A673 (cell line): Measurements from ENCODE around the gene DVL3. TPM values are rescaled to one million over a fixed set of nuclear protein-coding genes. Genes with fewer than 3 reads are reported as not detected.
A peak's percentile ranks its signal among the peaks of the same experiment; 100 is the strongest.

ENCODE experiments used
- BruUV-seq: library from RNA; stranded (reverse); fragments of 400-500 nt; replicated peaks from 2 replicates; lab custom pipeline; 2021; lab: Mats Ljungman, UMichigan
- CTCF ChIA-PET: fragments of 300-600 bp; sonication (Branson Sonifier 250); formaldehyde crosslinking; loops from one replicate; lab custom pipeline; 2022; ENCODE audit warnings: antibody characterized with exemption; lab: Charles Lee
- POLR2A ChIA-PET: fragments of 300-600 bp; sonication (Branson Sonifier 250); formaldehyde crosslinking; loops from one replicate; lab custom pipeline; 2022; ENCODE audit warnings: antibody characterized with exemption; ENCODE audit not compliant: low non-redundant PET; lab: Charles Lee
- DNase-seq: peaks from one replicate; pipeline ENCODE4 v3.0.0-alpha.2; 2015; ENCODE audit warnings: low spot score
- H3K27ac ChIP-seq: fragments of 200-600 bp; sonication (generic); 2 replicates; pipeline ENCODE4 v1.5.1; 2016; ENCODE audit warnings: mixed run types, low read depth, mild to moderate bottlenecking, mixed read lengths, antibody characterized with exemption, low read length; ENCODE audit not compliant: poor library complexity, severe bottlenecking
- H3K27me3 ChIP-seq: fragments of 200-600 bp; sonication (generic); replicated peaks from 2 replicates; pipeline ENCODE4 v1.6.1; 2017; ENCODE audit warnings: mixed run types, low read depth, mild to moderate bottlenecking, mixed read lengths, antibody characterized with exemption, low read length; ENCODE audit not compliant: insufficient read depth, poor library complexity
- H3K36me3 ChIP-seq: fragments of 200-600 bp; sonication (generic); 2 replicates; pipeline ENCODE4 v1.6.1; 2016; ENCODE audit warnings: mixed run types, mild to moderate bottlenecking, mixed read lengths, antibody characterized with exemption, low read length; ENCODE audit not compliant: insufficient read depth, poor library complexity, severe bottlenecking
- H3K4me1 ChIP-seq: fragments of 200-600 bp; sonication (generic); 2 replicates; pipeline ENCODE4 v1.6.1; 2017; ENCODE audit warnings: mixed run types, mild to moderate bottlenecking, mixed read lengths, antibody characterized with exemption, low read length; ENCODE audit not compliant: insufficient read depth, poor library complexity, severe bottlenecking
- H3K4me3 ChIP-seq: fragments of 200-600 bp; sonication (generic); 2 replicates; pipeline ENCODE4 v1.5.1; 2016; ENCODE audit warnings: low read depth, mixed run types, mild to moderate bottlenecking, mixed read lengths, low read length; ENCODE audit not compliant: poor library complexity, severe bottlenecking
- H3K9me3 ChIP-seq: fragments of 200-600 bp; sonication (generic); 2 replicates; pipeline ENCODE4 v1.6.1; 2016; ENCODE audit warnings: mixed run types, low read depth, mild to moderate bottlenecking, mixed read lengths, antibody characterized with exemption, low read length; ENCODE audit not compliant: poor library complexity, severe bottlenecking
- EZH2 ChIP-seq: fragments of 200-600 bp; sonication (generic); IDR thresholded peaks from 2 replicates; pipeline ENCODE4 v1.6.1; 2017; ENCODE audit warnings: borderline replicate concordance, low read depth, mild to moderate bottlenecking, mixed read lengths, antibody characterized with exemption, low read length; ENCODE audit not compliant: poor library complexity, severe bottlenecking
- intact Hi-C: fragments of 100-400 bp; cut with micrococcal nuclease; formaldehyde crosslinking; loops from one replicate; pipeline ENCODE4 v1.10.0; 2022; ENCODE audit not compliant: unreplicated experiment
- total RNA-seq: library from RNA; stranded (reverse); gene quantifications from 2 replicates; pipeline ENCODE4 v1.2.3, GENCODE V29; 2021
- TF ChIP-seq, protein P1 (sequence below): fragments of 300-800, 200-600 bp; sonication (generic); conservative IDR thresholded peaks from 2 replicates; pipeline ENCODE4 v1.5.1; 2017; ENCODE audit warnings: low read depth, mild to moderate bottlenecking, antibody characterized with exemption, low read length, moderate library complexity, mixed read lengths

Gene DVL3
- total RNA-seq, 1 experiment from 2014 or later: 82.6 TPM

GRCh38 chr3:184145111-184145524 is 10.1 kb upstream of the DVL3 start:
- no TSS peak for BruUV-seq
- no peaks in the 10 kb centered on the region for H3K27me3 ChIP-seq
- POLR2A ChIA-PET: no interaction called here
- no peak overlapping the region for H3K4me3 ChIP-seq
- peak; percentile 31 for DNase-seq
- H3K27ac ChIP-seq: no peak overlapping the region
- H3K36me3 ChIP-seq: peaks cover 58% of the 10 kb centered on the region
- intact Hi-C loops: no loop called here
- TF ChIP-seq, protein P1, sequence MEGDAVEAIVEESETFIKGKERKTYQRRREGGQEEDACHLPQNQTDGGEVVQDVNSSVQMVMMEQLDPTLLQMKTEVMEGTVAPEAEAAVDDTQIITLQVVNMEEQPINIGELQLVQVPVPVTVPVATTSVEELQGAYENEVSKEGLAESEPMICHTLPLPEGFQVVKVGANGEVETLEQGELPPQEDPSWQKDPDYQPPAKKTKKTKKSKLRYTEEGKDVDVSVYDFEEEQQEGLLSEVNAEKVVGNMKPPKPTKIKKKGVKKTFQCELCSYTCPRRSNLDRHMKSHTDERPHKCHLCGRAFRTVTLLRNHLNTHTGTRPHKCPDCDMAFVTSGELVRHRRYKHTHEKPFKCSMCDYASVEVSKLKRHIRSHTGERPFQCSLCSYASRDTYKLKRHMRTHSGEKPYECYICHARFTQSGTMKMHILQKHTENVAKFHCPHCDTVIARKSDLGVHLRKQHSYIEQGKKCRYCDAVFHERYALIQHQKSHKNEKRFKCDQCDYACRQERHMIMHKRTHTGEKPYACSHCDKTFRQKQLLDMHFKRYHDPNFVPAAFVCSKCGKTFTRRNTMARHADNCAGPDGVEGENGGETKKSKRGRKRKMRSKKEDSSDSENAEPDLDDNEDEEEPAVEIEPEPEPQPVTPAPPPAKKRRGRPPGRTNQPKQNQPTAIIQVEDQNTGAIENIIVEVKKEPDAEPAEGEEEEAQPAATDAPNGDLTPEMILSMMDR: peak; percentile 49
- TF ChIP-seq EZH2: no peak
- CTCF ChIA-PET: no interaction called here
- no peaks in the 10 kb centered on the region for H3K9me3 ChIP-seq
- H3K4me1 ChIP-seq: no peaks in the 10 kb centered on the region

DNA sequence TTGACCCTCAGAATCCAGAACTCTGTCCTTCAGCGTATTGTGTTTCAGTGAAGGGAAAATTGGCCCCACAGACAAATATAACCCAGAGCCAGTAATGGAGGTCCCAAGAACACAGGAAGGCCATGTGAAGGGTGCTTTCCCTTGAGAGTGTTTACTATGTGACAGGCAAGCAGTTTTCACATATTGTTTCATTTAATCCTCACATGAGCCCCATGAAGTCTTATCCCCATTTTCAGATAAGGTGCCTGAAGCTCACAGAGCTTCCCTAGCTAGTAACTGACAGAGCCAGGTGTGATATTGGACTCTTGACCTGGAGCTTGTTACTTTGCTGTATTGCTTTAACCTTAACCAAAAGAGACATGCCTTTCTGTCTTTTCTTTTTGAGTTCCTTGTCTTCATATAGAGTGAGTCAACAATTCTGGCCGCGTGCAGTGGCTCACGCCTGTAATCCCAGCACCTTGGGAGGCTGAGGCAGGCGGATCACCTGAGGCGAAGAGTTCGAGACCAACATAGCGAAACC is 9.4 kb upstream of the DVL3 start:
- no peak for DNase-seq
- intact Hi-C loops: no loop called here
- no peaks in the 10 kb centered on the region for H3K27me3 ChIP-seq
- BruUV-seq: no TSS peak
- ChIA-PET POLR2A (no interaction called here), CTCF (no interaction called here)
- TF ChIP-seq, protein P1: no peak
- no peak for TF ChIP-seq EZH2
- no peaks in the 10 kb centered on the region for H3K9me3 ChIP-seq
- no peaks in the 10 kb centered on the region for H3K4me1 ChIP-seq
- peaks cover 51% of the 10 kb centered on the region for H3K36me3 ChIP-seq
- no peak overlapping the region for H3K4me3 ChIP-seq
- no peak overlapping the region for H3K27ac ChIP-seq

DNA sequence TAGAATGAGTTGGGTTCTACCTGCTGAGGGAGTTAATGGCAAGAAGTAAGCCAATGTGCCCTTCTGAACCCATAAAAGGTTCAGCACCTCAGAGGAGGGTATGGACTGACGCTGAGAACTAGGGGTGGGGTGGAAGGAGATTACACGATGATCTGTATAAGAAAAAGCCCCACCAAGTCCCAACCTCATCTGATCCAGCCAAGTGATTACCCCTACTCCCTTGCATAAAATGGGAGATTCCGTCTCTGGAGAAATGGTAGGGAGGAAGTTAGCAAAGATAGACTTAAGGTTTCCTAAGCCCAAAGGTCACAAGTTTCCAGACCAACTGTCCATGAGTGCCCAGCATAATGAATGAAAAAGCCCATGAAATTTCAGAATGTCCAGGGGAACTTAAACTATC is 7.1 kb upstream of the DVL3 start:
- no peak overlapping the region for H3K27ac ChIP-seq
- H3K9me3 ChIP-seq: no peaks in the 10 kb centered on the region
- H3K36me3 ChIP-seq: peaks cover 29% of the 10 kb centered on the region
- BruUV-seq: no TSS peak
- CTCF ChIA-PET: no interaction called here
- POLR2A ChIA-PET: no interaction called here
- H3K27me3 ChIP-seq: no peaks in the 10 kb centered on the region
- intact Hi-C loops: no loop called here
- no peak for DNase-seq
- H3K4me1 ChIP-seq: no peaks in the 10 kb centered on the region
- TF ChIP-seq EZH2: no peak
- TF ChIP-seq, protein P1: no peak
- H3K4me3 ChIP-seq: no peak overlapping the region
